Measurements from ENCODE around the gene ERF.

Gene ERF

GRCh38 chr19:42252365-42253244, 2.3 kb downstream of the ERF start:
- DNase-seq: no peak

DNA sequence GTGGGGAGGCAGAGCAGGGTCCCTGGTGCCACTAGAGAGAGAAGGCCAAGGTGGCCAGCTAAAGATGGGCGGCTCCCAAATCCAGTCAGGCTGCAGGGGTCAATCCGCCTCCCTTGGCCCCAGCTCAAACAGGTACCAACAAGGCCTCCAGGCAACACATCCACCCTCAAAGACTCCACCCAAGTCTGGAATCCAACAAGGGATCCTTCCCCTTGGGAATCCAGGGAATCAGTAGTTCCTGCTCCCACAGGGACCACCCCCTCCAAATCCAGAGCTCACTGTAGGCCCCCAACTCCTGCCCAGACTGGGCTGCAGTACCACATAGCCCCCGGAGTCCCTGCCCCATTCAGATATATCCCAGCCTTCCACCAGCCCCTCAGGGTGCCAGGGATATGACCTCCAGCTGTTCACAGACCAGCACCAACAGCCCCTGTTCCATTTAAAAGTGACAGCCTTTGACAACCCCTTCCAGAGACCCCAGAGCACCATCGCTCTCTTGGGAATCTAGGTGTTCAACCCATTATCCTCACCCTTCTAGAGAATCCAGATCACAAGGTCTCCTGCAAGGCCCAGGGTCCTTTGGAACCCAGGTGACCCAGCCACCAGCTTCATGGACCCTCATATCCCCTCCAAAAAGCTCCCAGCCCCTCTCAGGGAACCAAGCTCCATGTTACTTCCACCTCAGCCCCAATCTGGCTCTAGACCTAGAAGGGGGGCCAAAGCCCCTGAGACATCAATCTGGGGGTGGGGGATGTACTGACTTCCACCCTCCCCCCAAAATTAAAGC, 3.2 kb downstream of the ERF start:
- DNase-seq: no peak

DNA sequence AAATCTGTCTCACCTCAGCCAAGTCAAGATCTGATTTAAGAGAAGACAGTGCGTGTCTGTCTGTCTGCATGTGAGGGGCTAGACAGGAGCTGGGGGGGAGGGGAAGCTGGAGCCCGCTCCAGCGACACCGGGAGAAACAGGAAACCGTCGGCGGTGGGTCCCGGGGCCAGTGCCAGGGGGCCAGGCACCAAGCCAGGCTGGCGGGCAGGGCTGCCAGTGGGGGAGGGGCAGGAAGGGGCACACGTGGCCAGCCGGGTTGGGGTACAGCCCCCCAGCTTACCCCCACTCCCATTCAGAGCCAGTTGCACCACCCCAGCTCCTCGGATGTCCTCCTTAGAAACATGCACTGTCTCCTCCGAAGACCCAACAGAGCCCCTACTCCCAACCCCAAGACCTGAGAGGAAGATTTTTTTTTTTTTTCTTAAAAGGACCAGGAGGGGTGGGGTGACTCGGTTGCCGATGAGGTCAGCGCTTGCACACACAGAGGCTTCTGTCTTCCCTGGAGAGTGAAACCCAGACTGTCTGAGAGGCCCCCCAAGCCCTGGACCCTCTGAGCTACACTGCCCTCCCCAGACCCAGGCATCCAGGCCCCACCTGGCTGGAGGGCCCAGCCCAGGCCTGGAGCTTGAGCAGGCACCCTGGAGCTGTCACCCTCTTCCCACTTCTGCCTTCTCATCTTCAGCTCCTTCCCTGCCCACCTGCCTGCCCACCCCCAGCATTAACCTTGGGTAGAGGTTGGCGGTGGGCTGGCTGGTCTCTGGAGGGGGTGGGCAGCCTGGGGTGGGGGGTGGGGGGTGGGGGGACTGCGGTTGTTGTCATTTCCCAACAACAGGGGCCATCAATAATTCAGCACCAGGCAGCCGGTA, 4.0 kb downstream of the ERF start:
- no peak for DNase-seq

GRCh38 chr19:42250183-42250665, 4.7 kb downstream of the ERF start:
- DNase-seq: no peak

GRCh38 chr19:42249769-42250168, 5.2 kb downstream of the ERF start:
- DNase-seq: no peak

DNA sequence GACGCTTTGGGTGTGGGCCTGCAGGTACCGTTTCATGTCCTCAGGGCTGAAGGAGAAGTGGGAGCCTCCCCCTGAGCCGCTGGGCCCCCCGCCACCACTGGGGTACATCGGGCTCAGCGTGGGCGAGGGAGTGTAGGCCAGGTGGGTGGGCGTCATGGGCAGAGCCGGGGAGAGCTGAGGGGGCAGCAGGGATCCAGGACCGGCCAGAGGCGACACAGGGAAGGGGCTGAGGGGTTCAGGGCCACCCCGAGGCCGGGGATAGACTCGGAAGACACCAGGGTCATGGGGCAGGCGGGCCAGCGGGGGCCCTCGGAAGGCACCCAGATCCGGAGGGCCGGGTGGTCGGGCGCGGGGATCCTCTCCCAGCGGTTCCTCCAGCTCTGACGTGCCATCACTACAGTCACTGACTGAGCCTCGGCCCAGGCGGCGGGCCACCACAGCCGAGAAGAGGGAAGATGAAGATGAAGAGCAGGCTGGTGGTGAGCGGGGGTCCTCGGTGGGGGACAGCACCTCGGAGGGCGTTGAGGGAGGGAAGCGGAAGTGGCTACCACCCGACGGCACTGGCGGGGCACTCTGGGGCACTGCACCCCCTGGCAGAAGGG, 5.7 kb downstream of the ERF start:
- no peak for DNase-seq

- DNase-seq: no peak
Measured at GRCh38 chr19:42248270-42249148, 6.4 kb downstream of the ERF start.

GRCh38 chr19:42247640-42248199, 7.2 kb downstream of the ERF start:
- no peak for DNase-seq

- no peak for DNase-seq
Measured at GRCh38 chr19:42246922-42247639, 7.8 kb downstream of the ERF start.

DNA sequence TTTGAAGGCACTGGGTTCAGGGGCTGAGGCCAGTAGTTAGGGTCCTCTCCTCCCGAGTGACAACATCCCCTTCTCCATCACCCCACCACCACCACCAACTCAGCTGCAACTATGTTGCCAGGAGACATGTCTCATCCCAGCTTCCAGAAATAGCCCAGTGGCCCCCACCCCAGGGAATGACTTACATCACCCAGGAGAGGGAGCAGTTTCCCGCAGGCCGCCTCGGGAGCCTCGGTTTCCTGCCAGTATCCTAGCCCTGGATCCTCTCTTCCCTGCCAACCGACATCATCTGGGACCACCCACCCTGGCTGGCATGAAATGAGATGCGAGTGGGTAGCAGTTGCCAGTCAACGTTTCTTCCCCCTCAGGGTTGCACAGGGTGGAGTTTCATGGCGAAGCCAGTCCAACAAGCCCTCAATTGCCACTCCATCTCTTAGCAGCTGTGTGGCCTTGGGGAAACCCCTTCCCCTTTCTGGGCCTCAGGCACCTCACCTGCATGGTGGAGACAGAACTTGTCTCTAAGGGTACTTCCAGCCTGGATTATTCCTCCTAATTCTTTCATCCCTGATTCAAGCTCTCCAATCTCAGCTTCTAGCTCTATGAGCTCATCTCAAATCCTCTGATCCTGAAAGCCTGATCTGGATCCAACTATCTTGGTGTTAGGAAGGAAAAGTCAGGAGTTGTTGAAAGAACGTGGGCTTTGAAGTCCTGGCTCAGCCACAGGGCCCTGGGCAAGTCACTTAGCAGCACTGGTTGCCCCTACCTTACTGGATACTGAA, 8.6 kb downstream of the ERF start:
- no peak for DNase-seq

GRCh38 chr19:42245231-42245630, 9.7 kb downstream of the ERF start:
- no peak for DNase-seq

GRCh38 chr19:42244347-42245220, 10.3 kb downstream of the ERF start:
- peak; percentile 94 for DNase-seq

- peak; percentile 95 for DNase-seq
Measured at GRCh38 chr19:42242512-42243409, 12.2 kb downstream of the ERF start, which contains the start of gene GSK3A. TSS of gene GSK3A (minus strand) at chr19:42242602. CDS start at chr19:42242465, 137 bp downstream.

- peak; percentile 71 for DNase-seq
Measured at GRCh38 chr19:42242069-42242511, 12.8 kb downstream of the ERF start.

DNA sequence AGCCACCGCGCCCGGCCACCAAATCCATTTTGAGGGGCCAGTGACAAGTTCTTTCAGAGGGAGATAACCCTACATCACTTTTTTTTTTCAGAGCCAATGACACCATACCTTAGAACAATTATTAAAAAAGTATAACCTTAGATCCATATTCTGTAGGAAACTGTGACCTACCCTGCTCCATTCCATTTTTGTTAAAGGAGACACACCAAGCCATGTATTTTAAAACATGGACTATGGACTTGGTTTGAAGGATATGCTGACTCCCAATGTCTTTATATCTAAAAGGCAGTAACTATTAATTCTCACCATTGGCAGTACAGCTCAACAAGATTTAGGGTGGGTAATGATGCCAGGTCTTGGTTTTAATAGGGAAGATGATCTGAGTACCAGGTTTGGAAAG, 13.6 kb downstream of the ERF start:
- no peak for DNase-seq

- no peak for DNase-seq
Measured at GRCh38 chr19:42239544-42240220, 15.2 kb downstream of the ERF start.

DNA sequence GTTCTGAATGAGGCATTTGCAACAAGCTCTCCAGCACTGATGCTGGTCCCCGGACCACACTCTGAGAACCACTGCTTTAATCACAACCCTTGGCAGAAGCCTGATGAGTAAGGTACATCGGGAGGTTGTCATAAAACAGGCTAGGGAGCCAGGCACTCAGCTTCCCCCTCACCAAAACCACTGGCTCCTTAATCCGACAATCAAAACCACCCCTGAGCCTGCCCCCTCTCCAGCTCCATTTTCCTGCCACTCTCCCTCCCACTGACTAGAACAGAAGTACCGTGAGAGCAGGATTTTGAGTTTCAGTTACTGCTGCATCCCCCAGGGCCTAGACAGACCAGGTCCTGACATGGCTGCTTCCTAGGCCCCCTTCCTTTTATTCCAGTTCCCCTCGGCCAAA, 19.7 kb downstream of the ERF start:
- DNase-seq: no peak

Measured in activated CD8-positive, alpha-beta memory T cell treated with anti-CD3 and anti-CD28 coated beads, Interleukin-2, amount 50 U/mL, for 48 hours (primary cell).